Bronchial epithelial cell (primary cell): ENCODE data around the gene ISLR2. TPM values are rescaled to one million over a fixed set of nuclear protein-coding genes. Genes with fewer than 3 reads are reported as not detected.
A peak's percentile ranks its signal among the peaks of the same experiment; 100 is the strongest.

Source experiments
- DNase-seq: peaks from one replicate; pipeline ENCODE4 v3.0.0-alpha.2; 2010; ENCODE audit warnings: low read depth
- FAIRE-seq: peaks from 2 replicates; lab custom pipeline; 2011; peaks lifted over from hg19 to GRCh38; lab: Jason Lieb, UNC
- H3K27me3 ChIP-seq: 2 replicates; pipeline ENCODE4 v1.5.1; 2011; ENCODE audit warnings: low read length; ENCODE audit not compliant: control insufficient read depth, insufficient read depth
- H3K36me3 ChIP-seq: 2 replicates; pipeline ENCODE4 v1.5.1; 2011; ENCODE audit warnings: low read length; ENCODE audit not compliant: control insufficient read depth, insufficient read depth
- H3K4me3 ChIP-seq: 2 replicates; pipeline ENCODE4 v1.5.1; 2011; ENCODE audit warnings: mild to moderate bottlenecking, low read depth, low read length, control low read depth
- CTCF ChIP-seq: IDR thresholded peaks from 2 replicates; pipeline ENCODE4 v1.5.1; 2011; ENCODE audit warnings: mild to moderate bottlenecking, moderate library complexity, low read length, control low read depth, inconsistent platforms; ENCODE audit not compliant: insufficient read depth, severe bottlenecking
- total RNA-seq: library from RNA; depleted of rRNA; stranded (reverse); fragments of >200 nt; gene quantifications from 2 replicates; pipeline ENCODE4 v1.2.1, GENCODE V29; 2014

The ISLR2 gene
- total RNA-seq, 1 donor from 2014 or later = not detected

- DNase-seq (no peak), FAIRE-seq (peak; percentile 36)
- Histone ChIP-seq H3K36me3 (no peaks in the 10 kb centered on the region), H3K27me3 (peaks cover 16% of the 10 kb centered on the region), H3K4me3 (no peak overlapping the region)
- no peak for TF ChIP-seq CTCF
These were observed 44.0 kb downstream of the ISLR2 start for GRCh38 chr15:74174219-74174957.

- no peak for FAIRE-seq
- no peak overlapping the region for H3K4me3 ChIP-seq
- no peak for TF ChIP-seq CTCF
- no peaks in the 10 kb centered on the region for H3K36me3 ChIP-seq
- DNase-seq = no peak
- peaks cover 16% of the 10 kb centered on the region for H3K27me3 ChIP-seq
These were observed 44.5 kb downstream of the ISLR2 start for GRCh38 chr15:74174958-74175253.

- no peak for TF ChIP-seq CTCF
- no peak for FAIRE-seq
- H3K27me3 ChIP-seq = peaks cover 16% of the 10 kb centered on the region
- H3K4me3 ChIP-seq = no peak overlapping the region
- DNase-seq = no peak
- no peaks in the 10 kb centered on the region for H3K36me3 ChIP-seq
These were observed 45.1 kb downstream of the ISLR2 start for GRCh38 chr15:74175271-74176191.

GRCh38 chr15:74176262-74177214 is 46.2 kb downstream of the ISLR2 start:
- DNase-seq (no peak), FAIRE-seq (no peak)
- H3K4me3 ChIP-seq = no peak overlapping the region
- peaks cover 15% of the 10 kb centered on the region for H3K27me3 ChIP-seq
- no peak for TF ChIP-seq CTCF
- H3K36me3 ChIP-seq = no peaks in the 10 kb centered on the region

GRCh38 chr15:74178326-74179100 is 48.1 kb downstream of the ISLR2 start:
- H3K4me3 ChIP-seq = no peak overlapping the region
- no peak for DNase-seq
- TF ChIP-seq CTCF = no peak
- H3K27me3 ChIP-seq = peaks cover 12% of the 10 kb centered on the region
- FAIRE-seq = no peak
- no peaks in the 10 kb centered on the region for H3K36me3 ChIP-seq
